SK-N-SH treated with all-trans-retinoic acid at 6 μM for 48 hours (cell line): ENCODE data around the gene CKLF.
"Not testable (repeated sequence)": the region's sequence is repeated elsewhere in the genome, so short reads cannot be mapped to it uniquely, and the experiment has no call there.

Source experiments
- ATAC-seq: fragments of 200-7000 bp; cut with Tn5 transposase; 3 replicates; pipeline ENCODE4 v1.9.1; 2020; ENCODE audit warnings: mild to moderate bottlenecking, moderate library complexity
- BACH2 ChIP-seq: fragments of 250-450 bp; sonication (Bioruptor Pico); IDR thresholded peaks from 2 replicates; pipeline ENCODE4 v1.9.0; 2021; ENCODE audit warnings: mild to moderate bottlenecking, borderline replicate concordance
- CREB5 ChIP-seq: fragments of 250-450 bp; sonication (Bioruptor Pico); IDR thresholded peaks from 2 replicates; pipeline ENCODE4 v1.5.1; 2020; ENCODE audit warnings: low read depth, mild to moderate bottlenecking, moderate library complexity
- CSRNP3 ChIP-seq: fragments of 250-450 bp; sonication (Bioruptor Pico); IDR thresholded peaks from 2 replicates; pipeline ENCODE4 v1.5.1; 2021; ENCODE audit warnings: mild to moderate bottlenecking, moderate library complexity
- ISL1 ChIP-seq: fragments of 250-450 bp; sonication (Bioruptor Pico); IDR thresholded peaks from 2 replicates; pipeline ENCODE4 v2.1.2; 2022; ENCODE audit warnings: mild to moderate bottlenecking, moderate library complexity
- PATZ1 ChIP-seq: fragments of 250-450 bp; sonication (Bioruptor Pico); IDR thresholded peaks from 2 replicates; pipeline ENCODE4 v1.8.0; 2020; ENCODE audit warnings: mild to moderate bottlenecking, moderate library complexity, borderline replicate concordance
- POU6F1 ChIP-seq: fragments of 250-450 bp; sonication (Bioruptor Pico); IDR thresholded peaks from 2 replicates; pipeline ENCODE4 v1.8.0; 2021; ENCODE audit warnings: low read depth, mild to moderate bottlenecking, moderate library complexity, borderline replicate concordance
- RARB ChIP-seq: fragments of 250-450 bp; sonication (Bioruptor Pico); IDR thresholded peaks from 2 replicates; pipeline ENCODE4 v1.8.0; 2021; ENCODE audit warnings: mild to moderate bottlenecking, moderate library complexity
- TCF4 ChIP-seq: fragments of 250-450 bp; sonication (Bioruptor Pico); IDR thresholded peaks from 2 replicates; pipeline ENCODE4 v1.8.0; 2021; ENCODE audit warnings: mild to moderate bottlenecking, moderate library complexity, borderline replicate concordance
- TSHZ2 ChIP-seq: fragments of 250-450 bp; sonication (Bioruptor Pico); IDR thresholded peaks from 2 replicates; pipeline ENCODE4 v1.5.0; 2020; ENCODE audit warnings: mild to moderate bottlenecking, moderate library complexity
- ZC3H10 ChIP-seq: fragments of 250-450 bp; sonication (Bioruptor Pico); IDR thresholded peaks from 2 replicates; pipeline ENCODE4 v1.5.1; 2021; ENCODE audit warnings: mild to moderate bottlenecking, moderate library complexity
- ZFP3 ChIP-seq: fragments of 250-450 bp; sonication (Bioruptor Pico); IDR thresholded peaks from 2 replicates; pipeline ENCODE4 v1.5.0; 2020; ENCODE audit warnings: mild to moderate bottlenecking, moderate library complexity
- ZFP30 ChIP-seq: fragments of 450-650 bp; formaldehyde crosslinking; IDR thresholded peaks from 2 replicates; pipeline ENCODE4 v1.5.0; 2022; ENCODE audit warnings: mild to moderate bottlenecking, moderate library complexity
- ZNF565 ChIP-seq: fragments of 450-650 bp; formaldehyde crosslinking; conservative IDR thresholded peaks from 2 replicates; pipeline ENCODE4 v1.5.0; 2020; ENCODE audit warnings: low read depth, mild to moderate bottlenecking, moderate library complexity

CKLF gene

GRCh38 chr16:66566051-66566901, 13.9 kb downstream of the CKLF start, which contains the start of gene CMTM1 (continued):
- TF ChIP-seq ZC3H10 (CRISPR knock-in tag) (no peak), PATZ1 (CRISPR knock-in tag) (no peak)
- TF ChIP-seq, all 23 proteins: peak for 0

GRCh38 chr16:66567270-66567669, 14.9 kb downstream of the CKLF start:
- ATAC-seq = not testable (repeated sequence)

- ATAC-seq = no peak
- TF ChIP-seq POU6F1 (CRISPR knock-in tag) = no peak
Measured at GRCh38 chr16:66568355-66568754, 16.0 kb downstream of the CKLF start.

- ATAC-seq = no peak
- TF ChIP-seq BACH2 (CRISPR knock-in tag) (no peak), CREB5 (no peak), CSRNP3 (no peak), ZNF565 (CRISPR knock-in tag) (no peak), ZFP30 (CRISPR knock-in tag) (no peak), POU6F1 (CRISPR knock-in tag) (no peak), TCF4 (CRISPR knock-in tag) (no peak), TSHZ2 (no peak), ZFP3 (CRISPR knock-in tag) (no peak)
- TF ChIP-seq, all 23 proteins: peak for 0
Measured at GRCh38 chr16:66569131-66569530, 16.8 kb downstream of the CKLF start.

- TF ChIP-seq RARB (CRISPR knock-in tag) (no peak), ISL1 (CRISPR knock-in tag) (peak; percentile 69), CSRNP3 (no peak)
- peak; percentile 34 for ATAC-seq
Measured at GRCh38 chr16:66569827-66570405, 17.5 kb downstream of the CKLF start.
